HFFc6 (cell line): ENCODE data around the gene FH. TPM values are rescaled to one million over a fixed set of nuclear protein-coding genes. Genes with fewer than 3 reads are reported as not detected.

Source experiments
- DNase-seq: peaks from one replicate; pipeline ENCODE4 v3.0.0-alpha.2; 2018
- H3K27ac Mint-ChIP-seq: 2 replicates; pipeline ENCODE4 v1.8.0; 2020; ENCODE audit warnings: mild to moderate bottlenecking, mixed read lengths
- H3K27me3 Mint-ChIP-seq: 2 replicates; pipeline ENCODE4 v1.8.0; 2021; ENCODE audit warnings: mild to moderate bottlenecking, moderate library complexity, mixed read lengths; ENCODE audit not compliant: insufficient read depth
- H3K36me3 Mint-ChIP-seq: 2 replicates; pipeline ENCODE4 v1.8.0; 2021; ENCODE audit warnings: low read depth, mixed read lengths
- H3K4me1 Mint-ChIP-seq: 2 replicates; pipeline ENCODE4 v1.8.0; 2020; ENCODE audit warnings: low read depth, mixed read lengths
- H3K4me3 Mint-ChIP-seq: 2 replicates; pipeline ENCODE4 v1.8.0; 2020; ENCODE audit warnings: mild to moderate bottlenecking, moderate library complexity, mixed read lengths
- H3K9me3 Mint-ChIP-seq: 2 replicates; pipeline ENCODE4 v1.8.0; 2020; ENCODE audit warnings: mild to moderate bottlenecking, mixed read lengths
- CTCF ChIP-seq: fragments of 200-600 bp; sonication (generic); IDR thresholded peaks from 2 replicates; pipeline ENCODE4 v1.5.0; 2021; ENCODE audit warnings: antibody characterized with exemption, mild to moderate bottlenecking
- total RNA-seq, 6 experiments: library from RNA; stranded (reverse); fragmentation: NEBNext Ultra II Directional; extraction: Animal tissue kit (Norgen Biotek cat#: 25700); gene quantifications; 2 replicates in 1 of 6; 3 replicates in 5 of 6; pipeline ENCODE4 v1.2.3, GENCODE V29; 2021

FH gene
- total RNA-seq, 6 experiments from 2014 or later = 107 to 137 (median 123) TPM

- Mint-ChIP-seq H3K27ac (peak overlapping the region; percentile 85), H3K36me3 (peaks cover 30% of the 10 kb centered on the region; the same call in 1 of the 2 replicates)
- DNase-seq = peak; percentile 79
Observed at GRCh38 chr1:241482761-241483250, 36.7 kb downstream of the FH start.

DNA sequence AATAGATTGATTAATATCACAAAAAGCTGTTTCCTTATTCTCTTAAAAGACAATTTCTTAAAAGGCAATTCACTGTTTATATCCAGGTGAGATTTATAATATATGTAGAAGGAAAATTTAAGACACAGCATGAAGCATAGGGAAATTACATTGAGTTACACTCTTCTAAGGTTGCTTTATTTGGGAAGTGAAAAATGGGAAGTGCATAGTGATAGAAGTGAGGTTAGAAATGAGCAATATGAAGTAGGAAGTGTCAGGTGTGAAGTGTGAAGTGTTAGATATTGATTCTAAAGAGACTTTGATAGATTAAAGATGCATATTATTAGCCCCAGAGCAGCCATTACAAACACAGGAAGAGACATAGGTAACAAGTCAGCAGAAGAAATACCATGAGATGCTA is 40.3 kb downstream of the FH start:
- DNase-seq = no peak
- Mint-ChIP-seq H3K27ac (no peak overlapping the region), H3K27me3 (no peaks in the 10 kb centered on the region; the same call in 1 of the 2 replicates), H3K9me3 (no peaks in the 10 kb centered on the region; the same call in 1 of the 2 replicates), H3K4me3 (no peak overlapping the region), H3K4me1 (peaks cover 49% of the 10 kb centered on the region), H3K36me3 (peaks cover 21% of the 10 kb centered on the region; the same call in 1 of the 2 replicates)
- no peak for TF ChIP-seq CTCF

More at GRCh38 chr1:241482761-241483250, 36.7 kb downstream of the FH start:
- H3K4me1 Mint-ChIP-seq = peaks cover 68% of the 10 kb centered on the region
- no peaks in the 10 kb centered on the region; the same call in 1 of the 2 replicates for H3K9me3 Mint-ChIP-seq
- peak overlapping the region; percentile 38; the same call in 1 of the 2 replicates for H3K4me3 Mint-ChIP-seq
- no peaks in the 10 kb centered on the region; the same call in 1 of the 2 replicates for H3K27me3 Mint-ChIP-seq
- TF ChIP-seq CTCF = no peak

DNA sequence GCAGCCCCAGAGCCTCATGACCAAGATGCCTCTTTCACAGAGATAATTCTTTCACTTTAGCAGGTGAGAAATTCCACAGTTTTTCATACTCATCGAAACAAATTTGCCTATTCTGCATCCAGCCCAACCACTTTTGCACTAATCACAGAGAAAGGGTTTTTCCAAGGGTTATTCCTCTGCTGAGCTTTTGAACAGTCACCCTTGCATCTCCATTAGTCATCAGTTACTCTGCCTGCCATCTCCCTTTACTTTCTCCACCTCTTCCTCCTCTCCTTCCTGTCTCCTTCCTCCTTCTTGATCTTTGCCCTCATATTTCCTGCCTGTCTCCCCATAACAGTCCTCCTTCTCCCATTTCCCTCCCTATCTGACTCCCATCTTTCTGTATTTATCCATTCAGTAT is 43.9 kb downstream of the FH start:
- Mint-ChIP-seq H3K4me1 (peaks cover 19% of the 10 kb centered on the region), H3K27ac (no peak overlapping the region), H3K4me3 (no peak overlapping the region), H3K36me3 (peaks cover 16% of the 10 kb centered on the region; the same call in 1 of the 2 replicates), H3K27me3 (no peaks in the 10 kb centered on the region; the same call in 1 of the 2 replicates), H3K9me3 (no peaks in the 10 kb centered on the region; the same call in 1 of the 2 replicates)
- TF ChIP-seq CTCF = no peak
- DNase-seq = peak; percentile 26

DNA sequence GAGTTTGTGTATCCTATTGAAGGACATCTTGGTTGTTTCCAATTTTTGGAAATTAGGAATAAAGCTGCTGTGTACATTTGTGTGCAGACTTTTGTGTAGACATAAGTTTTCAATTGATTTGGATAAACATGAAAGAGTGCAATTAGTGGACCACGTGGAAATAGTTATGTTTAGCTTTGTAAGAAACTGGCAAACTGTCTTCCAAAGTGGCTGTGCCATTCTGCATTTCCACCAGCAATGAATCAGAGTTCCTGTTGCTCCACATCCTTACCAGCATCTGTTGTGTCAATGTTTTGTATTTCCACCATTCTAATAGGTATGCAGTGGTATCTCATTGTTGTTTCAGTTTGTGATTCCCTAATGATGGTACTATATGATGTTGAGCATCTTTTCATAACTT is 46.5 kb downstream of the FH start:
- no peak overlapping the region for H3K4me3 Mint-ChIP-seq
- no peaks in the 10 kb centered on the region for H3K9me3 Mint-ChIP-seq
- H3K36me3 Mint-ChIP-seq = peaks cover 7% of the 10 kb centered on the region; the same call in 1 of the 2 replicates
- H3K27ac Mint-ChIP-seq = no peak overlapping the region
- no peak for DNase-seq
- TF ChIP-seq CTCF = no peak
- peaks cover 15% of the 10 kb centered on the region for H3K4me1 Mint-ChIP-seq
- H3K27me3 Mint-ChIP-seq = no peaks in the 10 kb centered on the region; the same call in 1 of the 2 replicates

DNA sequence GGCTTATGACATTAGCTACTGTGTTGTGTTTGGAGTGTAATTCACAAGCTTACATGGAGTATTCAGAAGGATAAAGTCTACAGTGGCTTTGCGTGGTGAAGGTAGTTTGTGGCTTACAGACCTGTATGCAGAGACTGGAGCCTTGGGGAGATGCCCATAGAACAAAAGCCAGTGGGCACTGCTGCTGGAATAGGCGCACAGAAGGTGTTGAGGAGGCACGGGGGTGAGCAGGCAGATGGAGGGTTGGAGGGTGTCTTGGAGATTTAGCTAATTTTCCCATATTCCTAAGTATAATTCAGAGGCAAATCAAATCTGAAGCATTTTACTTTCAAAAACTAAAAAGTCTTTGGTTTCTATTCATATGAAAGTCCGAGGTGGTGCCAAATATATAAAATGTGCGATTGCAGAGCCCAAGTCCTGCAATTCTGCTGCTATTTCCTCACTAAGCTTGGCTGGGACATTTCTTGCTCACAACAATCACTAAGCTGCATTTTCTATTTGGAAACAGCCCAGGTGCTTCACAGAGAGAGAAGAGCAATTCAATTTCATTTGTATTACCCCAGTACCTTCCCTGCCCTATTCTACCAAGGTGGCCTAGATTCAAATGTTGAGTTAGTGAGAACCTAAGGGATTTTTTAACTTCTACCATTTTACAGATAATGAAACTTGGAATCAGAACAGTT is 48.5 kb downstream of the FH start:
- TF ChIP-seq CTCF = no peak
- Mint-ChIP-seq H3K27me3 (no peaks in the 10 kb centered on the region), H3K4me1 (peaks cover 15% of the 10 kb centered on the region), H3K9me3 (no peaks in the 10 kb centered on the region), H3K27ac (no peak overlapping the region), H3K4me3 (no peak overlapping the region), H3K36me3 (peaks cover 12% of the 10 kb centered on the region)
- DNase-seq = no peak
